H9 (cell line): ENCODE data around the gene KLF16. TPM values are rescaled to one million over a fixed set of nuclear protein-coding genes. Genes with fewer than 3 reads are reported as not detected.
A peak's percentile ranks its signal among the peaks of the same experiment; 100 is the strongest.
"Not testable (repeated sequence)": the region's sequence is repeated elsewhere in the genome, so short reads cannot be mapped to it uniquely, and the experiment has no call there.

Experiments
- DNase-seq: peaks from one replicate; pipeline ENCODE4 v3.0.0-alpha.2; 2017
- H2AFZ ChIP-seq: one replicate; pipeline ENCODE4 v1.6.1; 2013; ENCODE audit warnings: mild to moderate bottlenecking, low read length, control low read depth, moderate library complexity
- H2AK5ac ChIP-seq: 2 replicates; pipeline ENCODE4 v1.6.1; 2013; ENCODE audit warnings: low read length, control low read depth, mixed read lengths; ENCODE audit not compliant: insufficient read length
- H2BK120ac ChIP-seq: one replicate; pipeline ENCODE4 v1.6.1; 2013; ENCODE audit warnings: low read depth, mild to moderate bottlenecking, low read length, control low read depth, inconsistent platforms; ENCODE audit not compliant: poor library complexity, severe bottlenecking
- H2BK12ac ChIP-seq: 2 replicates; pipeline ENCODE4 v1.6.1; 2013; ENCODE audit warnings: low read length, control low read depth, mixed read lengths, low read depth; ENCODE audit not compliant: insufficient read length
- H2BK15ac ChIP-seq: 2 replicates; pipeline ENCODE4 v1.6.1; 2013; ENCODE audit warnings: low read depth, low read length, control low read depth
- H2BK20ac ChIP-seq: one replicate; pipeline ENCODE4 v1.6.1; 2013; ENCODE audit warnings: low read depth, mild to moderate bottlenecking, low read length, control low read depth, inconsistent platforms; ENCODE audit not compliant: poor library complexity, severe bottlenecking
- H2BK5ac ChIP-seq: 2 replicates; pipeline ENCODE4 v1.6.1; 2013; ENCODE audit warnings: low read length, control low read depth, mixed read lengths; ENCODE audit not compliant: insufficient read length
- H3K14ac ChIP-seq: 2 replicates; pipeline ENCODE4 v1.6.1; 2013; ENCODE audit warnings: low read length, control low read depth; ENCODE audit not compliant: insufficient read depth
- H3K18ac ChIP-seq: 2 replicates; pipeline ENCODE4 v1.6.1; 2013; ENCODE audit warnings: low read depth, mild to moderate bottlenecking, mixed read lengths, low read length, control low read depth; ENCODE audit not compliant: insufficient read length
- H3K23ac ChIP-seq: 2 replicates; pipeline ENCODE4 v1.6.1; 2013; ENCODE audit warnings: low read length, control low read depth, mixed read lengths, low read depth; ENCODE audit not compliant: insufficient read length
- H3K23me2 ChIP-seq: 2 replicates; pipeline ENCODE4 v1.6.1; 2013; ENCODE audit warnings: low read depth, mild to moderate bottlenecking, mixed read lengths, low read length, control low read depth; ENCODE audit not compliant: insufficient read length, poor library complexity, severe bottlenecking
- H3K27ac ChIP-seq: 2 replicates; pipeline ENCODE4 v1.5.1; 2013; ENCODE audit warnings: low read length, control low read depth, mixed read lengths, low read depth; ENCODE audit not compliant: insufficient read length
- H3K27me3 ChIP-seq: 2 replicates; pipeline ENCODE4 v1.6.1; 2013; ENCODE audit warnings: low read length, control low read depth, inconsistent platforms; ENCODE audit not compliant: insufficient read depth
- H3K4ac ChIP-seq: 2 replicates; pipeline ENCODE4 v1.6.1; 2013; ENCODE audit warnings: low read depth, mild to moderate bottlenecking, control low read depth, inconsistent platforms, low read length, moderate library complexity
- H3K4me1 ChIP-seq: 2 replicates; pipeline ENCODE4 v1.6.1; 2013; ENCODE audit warnings: low read length, control low read depth, inconsistent platforms; ENCODE audit not compliant: insufficient read depth
- H3K4me2 ChIP-seq: 2 replicates; pipeline ENCODE4 v1.6.1; 2013; ENCODE audit warnings: low read length, control low read depth, mixed read lengths; ENCODE audit not compliant: insufficient read length, insufficient read depth
- H3K56ac ChIP-seq: 2 replicates; pipeline ENCODE4 v1.6.1; 2013; ENCODE audit warnings: low read depth, mild to moderate bottlenecking, mixed read lengths, low read length, control low read depth; ENCODE audit not compliant: insufficient read length
- H3K79me1 ChIP-seq: 2 replicates; pipeline ENCODE4 v1.6.1; 2013; ENCODE audit warnings: low read depth, mild to moderate bottlenecking, moderate library complexity, low read length, control low read depth, inconsistent platforms; ENCODE audit not compliant: insufficient read depth, poor library complexity, severe bottlenecking
- H3K79me2 ChIP-seq: 2 replicates; pipeline ENCODE4 v1.6.1; 2013; ENCODE audit warnings: low read length, control low read depth, inconsistent platforms; ENCODE audit not compliant: insufficient read depth
- H3K9ac ChIP-seq: 2 replicates; pipeline ENCODE4 v1.6.1; 2013; ENCODE audit warnings: low read length, control low read depth, mixed read lengths; ENCODE audit not compliant: insufficient read length; ENCODE audit errors: extremely low read depth
- H3K9me3 ChIP-seq: one replicate; pipeline ENCODE4 v1.6.1; 2013; ENCODE audit warnings: low read depth, low read length, inconsistent platforms; ENCODE audit not compliant: control insufficient read depth
- H3T11ph ChIP-seq: one replicate; pipeline ENCODE4 v1.6.1; 2013; ENCODE audit warnings: mild to moderate bottlenecking, low read length, control low read depth, inconsistent platforms
- H4K20me1 ChIP-seq: one replicate; pipeline ENCODE4 v1.6.1; 2013; ENCODE audit not compliant: control insufficient read depth, insufficient read length, insufficient read depth
- H4K5ac ChIP-seq: 2 replicates; pipeline ENCODE4 v1.6.1; 2013; ENCODE audit warnings: low read depth, mild to moderate bottlenecking, mixed read lengths, low read length, control low read depth; ENCODE audit not compliant: insufficient read length
- H4K8ac ChIP-seq: replicated peaks from 2 replicates; pipeline ENCODE4 v1.6.1; 2013; ENCODE audit warnings: low read length, control low read depth, mixed read lengths, low read depth; ENCODE audit not compliant: insufficient read length
- H4K91ac ChIP-seq: 2 replicates; pipeline ENCODE4 v1.6.1; 2013; ENCODE audit warnings: low read depth, mild to moderate bottlenecking, moderate library complexity, mixed read lengths, low read length, control low read depth; ENCODE audit not compliant: insufficient read length
- H3K27ac Mint-ChIP-seq, 3 experiments: 2 replicates in 2 of 3; 3 replicates in 1 of 3; pipeline ENCODE4 v1.8.0; 2020 to 2021; ENCODE audit warnings: mixed read lengths in 3 of 3, mild to moderate bottlenecking in 1 of 3, moderate library complexity in 1 of 3
- H3K27me3 Mint-ChIP-seq: 2 replicates; pipeline ENCODE4 v1.8.0; 2021; ENCODE audit warnings: low read depth, mild to moderate bottlenecking, moderate library complexity, mixed read lengths
- H3K36me3 Mint-ChIP-seq, 3 experiments: 2 replicates in 2 of 3; 3 replicates in 1 of 3; pipeline ENCODE4 v1.8.0; 2020 to 2021; ENCODE audit warnings: low read depth in 3 of 3, mixed read lengths in 3 of 3; ENCODE audit not compliant: insufficient read depth in 1 of 3
- H3K4me1 Mint-ChIP-seq, 2 experiments: 2 replicates each; pipeline ENCODE4 v1.8.0; 2020; ENCODE audit warnings: mixed read lengths in 2 of 2
- H3K4me3 Mint-ChIP-seq, 2 experiments: 2 replicates in 1 of 2; 3 replicates in 1 of 2; pipeline ENCODE4 v1.8.0; 2020 to 2021; ENCODE audit warnings: mild to moderate bottlenecking in 2 of 2, mixed read lengths in 2 of 2, moderate library complexity in 1 of 2
- H3K9me3 Mint-ChIP-seq, 2 experiments: 2 replicates in 1 of 2; 3 replicates in 1 of 2; pipeline ENCODE4 v1.8.0; 2020; ENCODE audit warnings: mild to moderate bottlenecking in 2 of 2, mixed read lengths in 2 of 2, moderate library complexity in 1 of 2
- WGBS: extraction: QIAGEN DNeasy Blood & Tissue Kit; methylation state at CpG from one replicate; pipeline ENCODE4 v1.1.7; 2013; ENCODE audit warnings: missing lambda C conversion rate, low lambda C conversion rate, mixed read lengths; ENCODE audit not compliant: insufficient read length; ENCODE audit errors: extremely low coverage; 5-methylcytosine and 5-hydroxymethylcytosine counted together
- total RNA-seq: library from RNA; stranded (reverse); gene quantifications from 2 replicates; pipeline ENCODE4 v1.2.1, GENCODE V29; 2021
- TF ChIP-seq, protein P1 (sequence below): fragments of 200-600 bp; sonication (generic); conservative IDR thresholded peaks from 3 replicates; pipeline ENCODE4 v1.8.0; 2021; ENCODE audit warnings: antibody characterized with exemption, mild to moderate bottlenecking

The KLF16 gene
- total RNA-seq, 1 experiment from 2014 or later = 66.8 TPM

- H3K27me3 Mint-ChIP-seq = peaks cover 2% of the 10 kb centered on the region; the same call in 1 of the 2 replicates
- no CpG with 5 or more reads among the region's 35 CpGs for WGBS
Observed at GRCh38 chr19:1880611-1881392, 17.4 kb upstream of the KLF16 start.

DNA sequence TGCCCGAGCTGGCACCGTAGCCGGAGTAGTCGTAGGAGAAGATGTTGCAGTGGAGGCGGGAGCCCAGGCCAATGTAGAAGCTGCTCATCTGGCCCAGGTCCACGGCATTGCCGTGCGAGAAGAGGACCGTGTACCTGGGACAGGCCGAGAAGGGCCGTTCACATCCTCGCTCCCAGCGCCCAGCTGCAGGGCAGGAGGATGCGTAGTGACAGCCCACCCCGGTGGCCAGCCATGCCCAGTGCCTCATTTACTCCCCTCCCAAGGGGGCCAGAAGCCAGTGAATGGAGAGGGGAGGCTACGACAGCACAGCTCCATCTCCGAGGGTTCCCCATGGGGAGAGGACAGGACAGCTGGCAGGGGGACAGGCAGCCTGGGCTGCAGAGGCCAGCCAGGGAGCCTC, 16.6 kb upstream of the KLF16 start:
- H3K27me3 ChIP-seq, H3K27me3 Mint-ChIP-seq, DNase-seq, H3K9me3 Mint-ChIP-seq, H3K23ac ChIP-seq, H3K36me3 Mint-ChIP-seq, H2AK5ac ChIP-seq, H3K14ac ChIP-seq, H3K27ac ChIP-seq, H2BK20ac ChIP-seq, H3K4me2 ChIP-seq, H4K91ac ChIP-seq, H2BK5ac ChIP-seq, H4K8ac ChIP-seq, H3K56ac ChIP-seq, H2BK15ac ChIP-seq, H3K4ac ChIP-seq, H2BK120ac ChIP-seq, H3K27ac Mint-ChIP-seq, H4K20me1 ChIP-seq, H3K9ac ChIP-seq, H4K5ac ChIP-seq, H2AFZ ChIP-seq, H3K18ac ChIP-seq, H3T11ph ChIP-seq, H2BK12ac ChIP-seq, H3K9me3 ChIP-seq, H3K4me3 Mint-ChIP-seq: not testable (repeated sequence)
- peaks cover 11% of the 10 kb centered on the region; the same call in 1 of the 2 replicates for H3K4me1 ChIP-seq
- H3K79me1 ChIP-seq = peaks cover 23% of the 10 kb centered on the region
- peaks cover 23% of the 10 kb centered on the region for H3K23me2 ChIP-seq
- WGBS = no CpG with 5 or more reads among the region's 17 CpGs
- H3K79me2 ChIP-seq = peaks cover 16% of the 10 kb centered on the region; the same call in 1 of the 2 replicates
- H3K4me1 Mint-ChIP-seq = peaks cover 30% of the 10 kb centered on the region in 2 experiments

More at GRCh38 chr19:1880611-1881392, 17.4 kb upstream of the KLF16 start:
- Histone ChIP-seq H3K4me1 (peaks cover 11% of the 10 kb centered on the region; the same call in 1 of the 2 replicates), H3K23me2 (peaks cover 16% of the 10 kb centered on the region), H3K79me2 (peaks cover 12% of the 10 kb centered on the region; the same call in 1 of the 2 replicates), H4K8ac (no peak overlapping the region), H2BK5ac (no peak overlapping the region), H2BK12ac (no peak overlapping the region), H3K14ac (no peak overlapping the region), H2BK20ac (no peak overlapping the region), H3T11ph (no peak overlapping the region), H3K27ac (no peak overlapping the region), H4K91ac (no peak overlapping the region), H2AK5ac (no peak overlapping the region), H3K79me1 (peaks cover 23% of the 10 kb centered on the region), H3K27me3 (no peaks in the 10 kb centered on the region), H4K20me1 (no peaks in the 10 kb centered on the region), H3K9me3 (no peaks in the 10 kb centered on the region), H3K4ac (no peak overlapping the region), H4K5ac (no peak overlapping the region), H2BK120ac (no peak overlapping the region), H3K18ac (no peak overlapping the region), H3K4me2 (no peak overlapping the region), H3K23ac (no peak overlapping the region), H2BK15ac (no peak overlapping the region), H3K56ac (no peak overlapping the region), H2AFZ (no peak overlapping the region), H3K9ac (no peak overlapping the region)
- H3K4me1 Mint-ChIP-seq = peaks cover 26% of the 10 kb centered on the region in 2 experiments
- TF ChIP-seq, protein P1, sequence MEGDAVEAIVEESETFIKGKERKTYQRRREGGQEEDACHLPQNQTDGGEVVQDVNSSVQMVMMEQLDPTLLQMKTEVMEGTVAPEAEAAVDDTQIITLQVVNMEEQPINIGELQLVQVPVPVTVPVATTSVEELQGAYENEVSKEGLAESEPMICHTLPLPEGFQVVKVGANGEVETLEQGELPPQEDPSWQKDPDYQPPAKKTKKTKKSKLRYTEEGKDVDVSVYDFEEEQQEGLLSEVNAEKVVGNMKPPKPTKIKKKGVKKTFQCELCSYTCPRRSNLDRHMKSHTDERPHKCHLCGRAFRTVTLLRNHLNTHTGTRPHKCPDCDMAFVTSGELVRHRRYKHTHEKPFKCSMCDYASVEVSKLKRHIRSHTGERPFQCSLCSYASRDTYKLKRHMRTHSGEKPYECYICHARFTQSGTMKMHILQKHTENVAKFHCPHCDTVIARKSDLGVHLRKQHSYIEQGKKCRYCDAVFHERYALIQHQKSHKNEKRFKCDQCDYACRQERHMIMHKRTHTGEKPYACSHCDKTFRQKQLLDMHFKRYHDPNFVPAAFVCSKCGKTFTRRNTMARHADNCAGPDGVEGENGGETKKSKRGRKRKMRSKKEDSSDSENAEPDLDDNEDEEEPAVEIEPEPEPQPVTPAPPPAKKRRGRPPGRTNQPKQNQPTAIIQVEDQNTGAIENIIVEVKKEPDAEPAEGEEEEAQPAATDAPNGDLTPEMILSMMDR = no peak
- no peak overlapping the region for H3K4me3 Mint-ChIP-seq
- DNase-seq = peak; percentile 23
- H3K27ac Mint-ChIP-seq = no peak overlapping the region
- H3K36me3 Mint-ChIP-seq = 0 out of 7 replicates have a peak, but pooled peaks cover 0 to 4% (median 0%) of the 10 kb centered on the region in 3 experiments
- no peaks in the 10 kb centered on the region; a peak in 1 of 5 replicates for H3K9me3 Mint-ChIP-seq
